GM04504 (cell line): ENCODE results near the gene RUFY3.
"Not testable (repeated sequence)": the region's sequence is repeated elsewhere in the genome, so short reads cannot be mapped to it uniquely, and the experiment has no call there.

Source experiments
- DNase-seq: peaks from one replicate; pipeline ENCODE4 v3.0.0-alpha.2; 2012; ENCODE audit warnings: low read depth

The RUFY3 gene

GRCh38 chr4:70706044-70706461 is 15.7 kb upstream of the RUFY3 start:
- DNase-seq, result no peak

- DNase-seq, result no peak
Measured at GRCh38 chr4:70706516-70706915, 15.2 kb upstream of the RUFY3 start.

- DNase-seq, result no peak
Measured at GRCh38 chr4:70709611-70710205, 12.1 kb upstream of the RUFY3 start.

GRCh38 chr4:70711599-70711998 is 10.2 kb upstream of the RUFY3 start:
- no peak for DNase-seq

- DNase-seq, result no peak
Measured at GRCh38 chr4:70712150-70712549, 9.6 kb upstream of the RUFY3 start.

GRCh38 chr4:70712604-70713452 is 8.9 kb upstream of the RUFY3 start:
- DNase-seq, result no peak

GRCh38 chr4:70713453-70714078 is 8.2 kb upstream of the RUFY3 start:
- no peak for DNase-seq

GRCh38 chr4:70714079-70714887 is 7.5 kb upstream of the RUFY3 start:
- no peak for DNase-seq

- DNase-seq, result no peak
Measured at GRCh38 chr4:70715097-70715496, 6.7 kb upstream of the RUFY3 start.

GRCh38 chr4:70718811-70719604 is 2.8 kb upstream of the RUFY3 start:
- DNase-seq, result no peak

- peak; percentile 40 for DNase-seq
Measured at GRCh38 chr4:70722199-70722791, 531 bp downstream of the RUFY3 start.

- no peak for DNase-seq
Measured at GRCh38 chr4:70724463-70724862, 2.7 kb downstream of the RUFY3 start.

GRCh38 chr4:70725633-70726032 is 3.9 kb downstream of the RUFY3 start:
- DNase-seq, result no peak

- not testable (repeated sequence) for DNase-seq
Measured at GRCh38 chr4:70726515-70726914, 4.8 kb downstream of the RUFY3 start.

- DNase-seq, result no peak
Measured at GRCh38 chr4:70728091-70728490, 6.3 kb downstream of the RUFY3 start.

- not testable (repeated sequence) for DNase-seq
Measured at GRCh38 chr4:70732878-70733277, 11.1 kb downstream of the RUFY3 start.

GRCh38 chr4:70734168-70734954 is 12.6 kb downstream of the RUFY3 start:
- no peak for DNase-seq

- no peak for DNase-seq
Measured at GRCh38 chr4:70734971-70735370, 13.2 kb downstream of the RUFY3 start.

- not testable (repeated sequence) for DNase-seq
Measured at GRCh38 chr4:70735915-70736314, 14.2 kb downstream of the RUFY3 start.

GRCh38 chr4:70737006-70737405 is 15.2 kb downstream of the RUFY3 start:
- no peak for DNase-seq
